HG03460 (cell line): ENCODE data around the gene SIL1.
"Not testable (repeated sequence)": the region's sequence is repeated elsewhere in the genome, so short reads cannot be mapped to it uniquely, and the experiment has no call there.

ENCODE experiments used
- ATAC-seq: cut with Tn5 transposase; IDR thresholded peaks from one replicate; pipeline ENCODE4 v1.9.1; 2021; ENCODE audit not compliant: unreplicated experiment

The SIL1 gene

GRCh38 chr5:139038613-139039305 lies 159.4 kb downstream of the SIL1 start:
- no peak for ATAC-seq

GRCh38 chr5:139037732-139038131 lies 160.4 kb downstream of the SIL1 start:
- ATAC-seq, result no peak

GRCh38 chr5:139036332-139036731 lies 161.8 kb downstream of the SIL1 start:
- ATAC-seq, result not testable (repeated sequence)

- ATAC-seq, result no peak
These were observed 171.0 kb downstream of the SIL1 start for GRCh38 chr5:139027150-139027549.

GRCh38 chr5:139025651-139026050 lies 172.5 kb downstream of the SIL1 start:
- no peak for ATAC-seq

- no peak for ATAC-seq
These were observed 174.9 kb downstream of the SIL1 start for GRCh38 chr5:139023286-139023685.

GRCh38 chr5:139022528-139022927 lies 175.6 kb downstream of the SIL1 start:
- ATAC-seq, result no peak

- no peak for ATAC-seq
These were observed 176.8 kb downstream of the SIL1 start for GRCh38 chr5:139021346-139021745.

GRCh38 chr5:139019880-139020279 lies 178.3 kb downstream of the SIL1 start:
- no peak for ATAC-seq

- no peak for ATAC-seq
These were observed 179.0 kb downstream of the SIL1 start for GRCh38 chr5:139019211-139019610.

GRCh38 chr5:139017624-139018023 lies 180.5 kb downstream of the SIL1 start:
- ATAC-seq, result no peak

GRCh38 chr5:139016186-139016585 lies 182.0 kb downstream of the SIL1 start:
- no peak for ATAC-seq

- ATAC-seq, result no peak
These were observed 183.4 kb downstream of the SIL1 start for GRCh38 chr5:139014726-139015125.

GRCh38 chr5:139012176-139012575 lies 186.0 kb downstream of the SIL1 start:
- ATAC-seq, result no peak

- ATAC-seq, result not testable (repeated sequence)
These were observed 187.0 kb downstream of the SIL1 start for GRCh38 chr5:139011156-139011555.

- ATAC-seq, result no peak
These were observed 193.5 kb downstream of the SIL1 start for GRCh38 chr5:139004374-139005307.

GRCh38 chr5:138999674-139000073 lies 198.5 kb downstream of the SIL1 start:
- ATAC-seq, result no peak

GRCh38 chr5:138998521-138998920 lies 199.6 kb downstream of the SIL1 start:
- ATAC-seq, result no peak

GRCh38 chr5:138996120-138996519 lies 202.0 kb downstream of the SIL1 start:
- ATAC-seq, result no peak

GRCh38 chr5:138990986-138991590 lies 207.1 kb downstream of the SIL1 start:
- ATAC-seq, result no peak

- no peak for ATAC-seq
These were observed 208.4 kb downstream of the SIL1 start for GRCh38 chr5:138989720-138990119.
